GM21619 (cell line): Measurements from ENCODE around the gene GRM1.

Experiments
- ATAC-seq: cut with Tn5 transposase; IDR thresholded peaks from one replicate; pipeline ENCODE4 v1.9.1; 2021; ENCODE audit not compliant: unreplicated experiment

GRM1 gene

DNA sequence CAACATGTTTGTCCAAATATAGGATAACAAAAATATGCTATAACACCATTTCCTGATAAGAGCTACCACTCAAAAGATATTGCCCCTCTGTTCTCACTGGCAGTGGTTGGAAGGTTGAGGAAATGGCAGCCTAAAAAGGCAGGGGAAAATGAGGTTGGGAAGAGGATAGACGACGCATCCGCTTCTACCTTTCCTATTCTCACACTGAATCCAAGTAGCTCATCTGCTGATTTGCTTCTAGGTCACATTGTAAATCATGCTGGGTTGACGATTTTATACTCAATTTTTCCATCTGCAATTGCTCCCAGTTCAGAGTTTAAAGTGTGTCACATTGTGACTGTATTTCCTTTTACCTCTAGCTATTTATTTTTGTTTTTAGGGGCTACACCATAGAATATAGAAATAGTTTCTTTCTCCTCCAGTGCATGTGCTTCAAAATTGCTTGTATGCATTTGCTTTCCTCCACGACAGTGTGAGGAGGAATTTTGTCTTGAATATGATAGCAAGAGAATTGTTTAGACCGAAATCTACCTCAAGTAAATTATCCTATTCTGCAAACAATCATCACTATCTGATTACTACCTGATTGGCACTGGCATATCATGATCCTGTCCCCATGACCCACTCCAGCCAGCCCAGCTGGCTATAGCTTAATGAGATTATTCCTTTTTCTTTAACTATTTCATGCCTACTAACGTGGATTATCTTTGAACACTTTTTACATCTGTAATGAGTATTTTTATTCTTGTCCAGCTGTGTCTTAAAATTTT, 335.2 kb downstream of the GRM1 start:
- no peak for ATAC-seq

DNA sequence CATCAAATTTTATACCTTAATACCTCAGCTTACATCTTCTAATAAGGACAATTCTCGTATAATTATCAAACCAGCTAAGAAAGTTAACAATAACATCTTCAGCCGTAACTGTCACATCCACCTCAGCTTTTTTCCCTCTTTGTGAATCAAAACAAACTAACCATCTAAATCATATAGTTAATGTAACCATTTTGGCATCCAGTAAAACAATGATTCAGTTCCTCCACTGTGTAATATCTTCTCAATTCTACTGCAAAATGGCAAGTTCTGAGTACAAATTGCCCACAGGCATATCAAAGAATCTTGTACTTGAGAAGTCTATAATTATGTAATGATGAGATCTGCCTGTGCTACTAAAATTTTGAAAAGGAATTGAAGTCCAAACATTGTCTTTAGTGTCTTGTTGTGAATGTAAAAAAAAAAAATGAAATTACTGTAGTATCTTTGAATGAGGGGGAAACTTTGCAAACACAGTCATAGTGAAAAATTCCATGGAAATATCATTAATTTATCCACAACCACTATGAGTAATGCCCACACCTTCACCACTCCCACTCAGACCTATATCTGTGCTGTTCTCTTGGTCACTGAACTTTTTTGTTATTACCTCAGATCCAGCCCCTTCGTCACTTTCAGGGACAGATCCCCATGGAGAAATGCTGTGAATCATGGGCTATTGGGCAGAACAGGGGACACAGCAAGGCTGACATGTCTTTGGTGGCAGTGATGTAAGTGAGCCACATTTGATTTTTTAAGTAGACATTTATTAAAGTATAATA, 336.1 kb downstream of the GRM1 start:
- ATAC-seq, result no peak

DNA sequence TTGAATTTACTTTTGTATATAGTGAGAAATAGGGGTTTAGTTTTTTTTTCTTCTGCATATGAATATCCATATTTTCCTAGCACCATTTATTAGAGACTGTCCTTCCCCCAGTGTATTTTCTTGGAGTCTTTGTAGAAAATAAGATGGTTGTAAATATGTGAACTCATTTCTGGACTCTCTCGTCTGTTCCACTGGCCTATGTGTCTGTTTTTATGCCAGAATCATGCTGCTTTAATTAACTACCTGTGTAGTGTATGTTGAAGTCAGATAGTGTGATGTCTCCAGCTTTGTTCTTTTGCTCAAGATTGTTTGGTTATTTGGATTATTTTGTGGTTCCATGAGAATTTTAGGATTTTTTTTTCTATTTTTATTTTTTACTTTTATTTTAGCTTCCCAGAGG, 338.2 kb downstream of the GRM1 start:
- no peak for ATAC-seq

DNA sequence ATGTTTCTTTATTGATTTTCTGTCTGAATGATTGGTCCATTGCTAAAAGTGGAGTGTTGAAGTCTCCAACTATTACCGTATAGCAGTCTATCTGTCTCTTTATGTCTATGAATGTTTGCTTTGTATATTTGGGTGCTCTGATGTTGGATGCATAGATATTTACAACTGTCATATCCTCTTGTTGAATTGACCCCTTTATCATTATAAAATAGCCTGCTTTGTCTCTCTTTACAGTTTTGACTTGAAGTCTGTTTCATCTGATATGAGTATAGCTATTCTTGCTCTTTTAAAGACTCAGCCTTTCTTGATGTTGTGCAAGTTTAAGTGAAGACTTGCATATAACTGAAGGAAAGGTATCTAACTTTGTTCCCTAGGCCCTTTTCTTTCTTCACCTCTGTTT, 341.0 kb downstream of the GRM1 start:
- no peak for ATAC-seq

DNA sequence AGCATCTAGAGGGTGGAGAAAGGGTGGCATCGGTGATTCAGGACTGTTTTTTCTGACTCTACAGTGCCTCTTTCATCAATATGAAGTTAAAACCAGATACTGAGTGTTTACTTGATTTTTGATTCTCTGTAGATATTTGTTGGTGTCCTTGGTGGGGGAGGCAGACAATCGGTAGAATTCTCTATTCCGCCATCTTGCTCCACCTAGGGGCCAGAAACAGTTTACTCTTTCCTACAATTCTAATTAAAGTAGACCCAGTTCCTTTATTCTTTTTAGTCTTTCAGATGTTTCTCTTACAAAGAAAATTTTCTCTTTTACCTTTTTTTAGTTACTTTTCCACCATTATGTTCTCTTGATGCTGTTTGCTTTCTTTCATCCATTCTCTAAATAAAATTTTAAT, 352.6 kb downstream of the GRM1 start:
- no peak for ATAC-seq

DNA sequence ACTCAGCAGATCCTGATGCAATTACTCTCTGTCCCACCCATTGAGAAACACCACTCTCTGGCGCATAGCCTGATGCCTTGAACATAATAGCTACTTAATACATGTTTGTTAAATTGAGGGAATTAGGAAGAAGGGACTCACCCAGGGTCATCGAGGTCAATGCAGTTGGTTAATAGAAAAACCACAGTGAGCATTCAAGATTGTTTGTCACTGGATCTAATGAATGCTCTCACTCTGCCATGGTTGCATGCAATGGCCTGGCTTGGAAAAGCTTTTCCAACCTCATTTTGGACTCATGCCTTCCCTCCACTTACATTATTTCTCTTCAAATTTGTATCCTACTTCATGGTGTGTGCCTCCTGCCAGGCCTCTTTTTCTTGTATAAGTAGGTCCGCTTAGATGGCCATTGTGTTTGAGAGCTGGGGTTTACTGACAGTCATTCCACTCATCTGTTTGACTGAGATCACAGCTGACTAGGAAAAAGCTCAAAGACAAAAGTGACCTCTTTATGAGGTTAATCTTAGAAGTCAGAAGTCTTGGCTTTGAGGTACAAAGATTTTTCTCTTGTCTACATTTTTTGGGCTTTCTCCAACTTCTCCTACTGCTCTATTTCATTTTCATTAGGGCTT, 360.0 kb downstream of the GRM1 start:
- ATAC-seq, result no peak

DNA sequence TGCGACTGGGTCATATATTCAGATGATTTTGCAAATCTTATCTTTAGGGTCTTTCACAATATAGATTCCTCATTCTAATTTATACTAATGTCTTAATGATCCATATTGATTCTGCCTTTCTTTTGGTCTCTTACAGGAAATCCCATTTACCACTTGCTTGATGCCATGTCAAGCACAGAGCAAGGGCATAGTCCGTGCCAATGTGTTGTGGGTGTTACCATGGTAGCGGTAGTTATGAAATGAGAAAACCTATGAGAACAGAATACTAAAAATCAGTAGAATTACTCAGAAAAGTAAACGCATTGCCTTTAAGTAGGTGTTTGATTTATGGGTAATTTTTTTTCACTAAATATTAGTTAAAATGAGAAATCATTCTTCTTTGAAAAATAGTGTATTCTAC, 360.9 kb downstream of the GRM1 start:
- ATAC-seq, result no peak

DNA sequence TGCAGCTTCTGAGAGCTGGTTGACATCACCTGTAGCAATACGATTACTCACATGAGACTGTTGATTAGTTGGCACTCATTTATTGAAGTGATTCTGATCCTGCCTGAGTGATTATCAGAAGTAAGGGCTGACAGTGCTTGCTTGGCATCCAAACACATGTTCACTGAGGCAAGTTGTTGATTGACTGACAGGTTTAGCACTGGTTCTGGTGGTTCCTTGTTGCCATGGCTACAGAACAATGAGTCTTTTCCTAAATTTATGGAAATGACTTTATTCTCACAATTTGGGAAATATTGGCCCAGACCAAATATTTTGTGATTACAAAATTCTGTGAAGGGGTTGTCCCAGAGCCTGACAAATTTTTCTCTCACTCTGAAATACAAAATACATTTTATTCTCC, 368.8 kb downstream of the GRM1 start:
- ATAC-seq, result no peak

DNA sequence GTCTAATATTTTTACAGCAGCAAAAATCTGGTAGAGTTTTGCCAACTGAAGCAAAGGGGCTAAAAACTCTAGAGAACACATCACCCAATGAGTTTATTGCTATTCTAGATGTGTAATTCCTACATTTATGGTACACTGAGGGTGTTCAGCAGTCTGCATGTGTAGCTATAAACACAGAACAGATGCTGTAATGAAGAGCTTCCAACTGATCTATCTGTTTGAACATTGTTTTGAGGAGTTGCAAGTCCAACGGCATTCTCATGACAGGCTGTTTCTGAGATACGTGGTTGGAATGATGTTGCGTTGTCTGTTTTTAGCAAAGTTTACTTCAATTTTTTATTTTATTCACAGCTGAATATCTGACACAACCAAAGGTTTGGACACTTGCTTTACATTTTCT, 373.6 kb downstream of the GRM1 start:
- no peak for ATAC-seq

DNA sequence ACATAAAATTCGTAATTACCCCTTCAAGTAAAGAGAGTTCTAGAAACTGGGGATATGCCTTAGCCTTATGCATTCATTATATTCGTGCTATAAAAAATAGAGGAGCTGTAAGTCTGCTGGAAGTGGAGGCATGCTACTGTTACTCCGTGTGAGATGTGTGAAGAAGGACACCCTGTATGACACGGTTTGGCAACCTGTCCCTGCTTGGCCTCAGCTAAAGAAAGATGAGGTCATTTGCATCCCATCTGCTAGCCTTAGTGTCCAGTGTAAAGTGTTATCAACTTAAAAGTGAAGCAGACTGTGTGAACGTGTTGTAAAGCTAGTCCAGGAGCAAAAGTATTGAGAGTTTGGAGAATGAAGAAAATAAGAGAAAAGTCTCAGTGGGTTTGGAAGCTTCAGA, 379.7 kb downstream of the GRM1 start:
- ATAC-seq, result no peak

DNA sequence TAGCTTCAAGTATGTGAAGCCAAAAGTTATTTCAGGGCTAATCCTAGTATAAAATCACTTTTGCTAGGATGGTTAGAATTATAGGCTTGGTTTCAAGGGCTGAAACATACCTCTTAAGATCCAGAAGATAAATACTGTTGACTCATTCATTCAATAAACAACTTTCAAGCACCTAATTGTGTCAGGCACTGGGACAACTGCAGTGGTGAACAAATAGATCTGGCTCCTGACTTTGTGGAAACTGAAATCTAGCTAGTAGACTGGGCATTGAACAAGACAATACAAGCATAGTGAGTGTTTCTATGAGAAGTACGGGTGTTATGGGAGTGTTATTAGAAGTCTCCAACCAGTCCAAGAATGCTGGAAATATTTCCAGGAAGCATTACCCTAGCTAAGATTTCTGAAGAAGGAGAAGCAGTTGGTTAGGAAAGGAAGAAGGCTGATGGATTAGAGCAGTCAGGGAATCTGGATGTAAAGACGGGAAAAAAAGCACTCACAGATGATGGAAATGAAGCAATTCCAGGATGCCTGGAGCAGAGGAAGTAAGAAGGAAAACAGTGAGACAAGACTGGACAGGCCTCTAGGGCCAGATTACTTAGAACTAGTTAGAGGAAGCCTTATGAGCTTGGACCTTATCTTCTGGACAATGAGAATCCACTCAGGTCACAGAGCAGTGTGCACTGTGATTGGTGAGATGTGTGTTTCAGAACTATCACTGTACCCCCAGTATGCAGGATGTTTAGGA, 382.2 kb downstream of the GRM1 start:
- no peak for ATAC-seq

DNA sequence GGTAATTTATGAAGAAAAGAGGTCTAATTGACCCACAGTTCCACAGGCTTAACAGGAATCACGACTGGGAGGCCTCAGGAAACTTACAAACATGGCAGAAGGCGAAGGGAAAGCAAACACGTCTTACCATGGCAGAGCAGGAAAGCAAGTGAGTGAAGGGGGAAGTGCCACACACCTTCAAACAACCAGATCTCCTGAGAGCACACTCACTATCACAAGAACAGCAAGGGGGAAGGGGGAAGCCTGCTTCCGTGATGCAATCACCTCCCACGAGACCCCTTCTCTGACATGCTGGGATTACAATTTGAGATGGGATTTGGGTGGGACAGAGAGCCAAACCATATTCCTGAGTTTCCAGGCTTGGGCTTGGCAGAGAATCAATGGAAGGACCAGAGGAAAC, 390.7 kb downstream of the GRM1 start:
- ATAC-seq, result no peak

DNA sequence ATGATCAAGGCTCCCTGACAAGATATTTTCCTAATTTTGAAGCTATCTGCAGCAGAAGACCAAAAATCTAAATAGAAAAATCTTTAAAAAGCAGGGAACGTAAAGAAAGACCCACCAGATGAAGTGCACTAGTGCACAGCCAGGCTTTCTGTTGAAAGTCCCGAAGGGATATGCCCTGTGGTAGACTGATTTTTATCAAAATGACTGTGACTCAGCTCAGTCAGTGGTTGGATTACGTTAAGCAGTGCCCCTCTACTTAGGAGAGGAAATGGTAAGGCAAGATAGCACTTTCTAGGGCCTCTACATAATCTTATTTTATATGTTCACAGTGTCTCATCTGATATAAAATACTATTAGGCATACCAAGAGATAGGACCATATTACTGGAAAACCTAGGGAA, 391.4 kb downstream of the GRM1 start:
- no peak for ATAC-seq

DNA sequence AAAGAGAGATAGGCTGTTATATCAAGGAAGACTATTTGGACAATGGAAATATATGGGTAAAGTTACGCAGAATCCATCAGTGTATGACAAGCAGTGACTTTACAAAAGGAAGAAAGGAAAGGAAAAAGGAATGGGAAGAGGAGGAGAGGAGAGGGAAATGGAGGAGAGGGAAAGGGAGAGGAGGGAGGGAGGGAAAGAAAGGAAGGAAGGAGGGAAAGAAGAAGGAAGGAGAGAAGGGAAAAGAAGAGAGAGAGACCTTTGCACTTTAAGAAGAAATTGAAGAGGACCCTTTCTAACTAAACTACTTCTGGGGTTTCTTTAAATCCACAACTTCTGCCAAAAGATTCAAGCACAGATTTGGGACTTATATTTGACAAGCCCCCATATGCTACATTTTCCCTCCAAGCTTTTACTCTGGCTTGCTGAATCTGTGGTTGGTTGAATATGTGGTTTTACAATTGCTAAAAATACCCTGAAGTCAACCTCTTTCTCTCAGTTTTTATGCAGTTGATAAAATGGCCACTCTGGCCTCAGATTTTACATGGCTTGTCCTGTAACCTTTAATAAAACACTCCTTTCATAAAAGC, 394.0 kb downstream of the GRM1 start:
- no peak for ATAC-seq

DNA sequence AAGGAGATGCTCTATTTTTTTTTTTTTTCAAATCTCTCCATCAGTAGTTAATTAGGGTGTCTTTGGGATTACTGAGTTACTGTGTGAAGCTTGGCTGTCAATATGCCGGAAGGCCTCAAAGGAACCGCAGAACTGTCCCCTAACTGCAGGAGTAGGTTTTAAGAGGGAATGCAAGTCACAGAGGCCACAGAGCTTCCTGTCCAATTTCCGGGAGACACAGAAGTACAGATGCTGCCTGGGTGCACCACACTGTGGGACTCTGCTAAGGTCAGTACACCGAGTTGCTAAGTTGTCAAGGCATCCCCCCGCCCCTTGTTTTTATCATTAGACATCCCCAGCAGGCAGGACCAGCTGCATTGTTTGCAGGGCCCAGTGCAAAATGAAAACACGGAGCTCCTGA, 394.6 kb downstream of the GRM1 start:
- ATAC-seq, result no peak

DNA sequence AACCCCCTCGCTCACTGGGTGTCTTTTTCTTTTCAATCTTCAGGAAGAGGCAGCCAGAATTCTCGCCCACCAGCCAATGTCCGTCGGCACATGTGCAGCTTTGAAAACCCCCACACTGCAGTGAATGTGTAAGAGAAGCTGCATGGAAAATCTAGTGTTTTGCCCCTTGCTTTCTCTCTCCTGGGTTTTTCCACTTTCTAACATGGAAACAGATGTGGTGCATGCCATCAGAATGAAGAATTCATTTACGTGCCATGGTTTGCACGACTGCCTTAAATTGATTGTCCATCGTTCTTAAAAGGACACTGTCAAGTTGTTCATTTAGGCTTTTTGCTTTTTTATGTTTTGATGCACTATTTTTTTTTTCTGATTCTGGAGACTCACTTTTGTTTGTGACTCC, 397.7 kb downstream of the GRM1 start:
- no peak for ATAC-seq

DNA sequence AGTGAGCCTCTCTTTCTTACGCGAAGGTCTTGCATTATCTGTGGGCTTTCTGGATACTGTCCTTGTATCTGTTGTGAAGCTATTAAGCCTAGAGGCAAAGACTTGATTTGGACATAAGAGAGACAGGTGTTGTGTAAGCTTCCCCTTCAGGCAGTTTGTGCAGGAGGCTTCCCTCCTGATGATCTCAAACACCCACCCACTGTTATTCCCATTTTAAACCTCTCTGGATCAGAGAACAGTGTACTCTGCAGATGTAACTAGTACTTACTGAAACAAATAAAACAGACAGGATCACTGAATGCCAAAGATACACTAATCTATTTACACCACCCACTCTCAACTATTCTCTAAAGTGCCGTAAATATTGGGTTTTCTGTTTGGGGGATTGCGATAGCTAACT, 401.0 kb downstream of the GRM1 start:
- ATAC-seq, result no peak

DNA sequence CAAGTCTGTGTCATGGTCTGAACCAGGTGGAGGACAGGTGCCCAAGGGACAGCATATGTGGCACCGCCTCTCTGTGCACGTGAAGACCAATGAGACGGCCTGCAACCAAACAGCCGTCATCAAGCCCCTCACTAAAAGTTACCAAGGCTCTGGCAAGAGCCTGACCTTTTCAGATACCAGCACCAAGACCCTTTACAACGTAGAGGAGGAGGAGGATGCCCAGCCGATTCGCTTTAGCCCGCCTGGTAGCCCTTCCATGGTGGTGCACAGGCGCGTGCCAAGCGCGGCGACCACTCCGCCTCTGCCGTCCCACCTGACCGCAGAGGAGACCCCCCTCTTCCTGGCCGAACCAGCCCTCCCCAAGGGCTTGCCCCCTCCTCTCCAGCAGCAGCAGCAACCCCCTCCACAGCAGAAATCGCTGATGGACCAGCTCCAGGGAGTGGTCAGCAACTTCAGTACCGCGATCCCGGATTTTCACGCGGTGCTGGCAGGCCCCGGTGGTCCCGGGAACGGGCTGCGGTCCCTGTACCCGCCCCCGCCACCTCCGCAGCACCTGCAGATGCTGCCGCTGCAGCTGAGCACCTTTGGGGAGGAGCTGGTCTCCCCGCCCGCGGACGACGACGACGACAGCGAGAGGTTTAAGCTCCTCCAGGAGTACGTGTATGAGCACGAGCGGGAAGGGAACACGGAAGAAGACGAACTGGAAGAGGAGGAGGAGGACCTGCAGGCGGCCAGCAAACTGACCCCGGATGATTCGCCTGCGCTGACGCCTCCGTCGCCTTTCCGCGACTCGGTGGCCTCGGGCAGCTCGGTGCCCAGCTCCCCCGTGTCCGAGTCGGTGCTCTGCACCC, 405.2 kb downstream of the GRM1 start:
- no peak for ATAC-seq

DNA sequence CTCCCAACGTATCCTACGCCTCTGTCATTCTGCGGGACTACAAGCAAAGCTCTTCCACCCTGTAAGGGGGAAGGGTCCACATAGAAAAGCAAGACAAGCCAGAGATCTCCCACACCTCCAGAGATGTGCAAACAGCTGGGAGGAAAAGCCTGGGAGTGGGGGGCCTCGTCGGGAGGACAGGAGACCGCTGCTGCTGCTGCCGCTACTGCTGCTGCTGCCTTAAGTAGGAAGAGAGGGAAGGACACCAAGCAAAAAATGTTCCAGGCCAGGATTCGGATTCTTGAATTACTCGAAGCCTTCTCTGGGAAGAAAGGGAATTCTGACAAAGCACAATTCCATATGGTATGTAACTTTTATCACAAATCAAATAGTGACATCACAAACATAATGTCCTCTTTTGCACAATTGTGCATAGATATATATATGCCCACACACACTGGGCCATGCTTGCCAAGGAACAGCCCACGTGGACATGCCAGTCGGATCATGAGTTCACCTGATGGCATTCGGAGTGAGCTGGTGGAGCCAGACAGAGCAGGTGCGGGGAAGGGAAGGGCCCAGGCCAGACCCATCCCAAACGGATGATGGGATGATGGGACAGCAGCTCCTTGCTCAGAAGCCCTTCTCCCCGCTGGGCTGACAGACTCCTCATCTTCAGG, 406.0 kb downstream of the GRM1 start:
- ATAC-seq, result no peak

DNA sequence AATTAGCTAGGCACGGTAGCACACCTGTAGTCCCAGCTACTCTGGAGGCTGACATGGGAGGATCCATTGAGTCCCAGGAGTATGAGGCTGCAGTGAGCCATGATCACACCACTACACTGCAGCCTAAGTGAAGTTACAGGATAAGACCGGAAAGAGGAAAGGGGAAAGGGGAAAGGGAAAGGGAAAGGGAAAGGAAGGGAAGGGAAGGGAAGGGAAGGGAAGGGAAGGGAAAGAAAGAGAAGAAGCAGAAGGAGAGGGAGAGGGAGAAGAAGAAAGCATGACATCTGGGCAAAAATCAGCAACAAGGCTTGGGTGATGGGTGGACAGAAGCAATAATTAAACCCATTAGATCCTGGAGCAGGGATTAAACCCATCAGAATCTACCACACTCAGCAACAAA, 413.0 kb downstream of the GRM1 start:
- ATAC-seq, result no peak
